Testis (tissue), 2 donors: ENCODE results near the gene CRISP1.

Source experiments
- POLR2A ChIP-seq: fragments of 450-650 bp; IDR thresholded peaks from one replicate; pipeline ENCODE4 v1.6.1; 2017; ENCODE audit warnings: antibody characterized with exemption, mild to moderate bottlenecking, moderate library complexity
- TF ChIP-seq, protein P1 (sequence below), 3 experiments: fragments of 450-650 bp in 2 of 3; fragments of 200-600 bp in 1 of 3; sonication (generic) in 1 of 3; IDR thresholded peaks; one replicate each; pipeline ENCODE4 v1.5.1; 2016 to 2019; ENCODE audit warnings: antibody characterized with exemption in 3 of 3, mild to moderate bottlenecking in 2 of 3, moderate library complexity in 1 of 3

DNA sequence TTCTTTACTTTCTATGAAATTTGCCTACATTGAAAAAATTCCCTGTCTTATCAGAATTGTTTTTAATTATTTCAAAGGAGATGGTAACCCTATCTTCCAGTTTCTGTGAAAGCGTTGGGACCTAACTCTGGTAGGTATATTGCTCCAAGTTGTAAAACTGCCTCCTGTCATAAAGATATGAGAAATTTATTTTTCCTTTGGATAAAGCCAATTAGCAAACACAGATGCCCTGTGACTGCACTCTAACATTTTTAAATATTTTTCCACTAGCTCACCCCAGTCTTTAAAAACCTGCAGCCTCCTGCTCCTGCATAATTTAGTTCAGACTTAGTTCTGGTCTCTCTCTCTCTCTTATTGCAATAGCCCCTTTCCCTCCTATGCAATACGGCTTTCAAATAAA, 39.0 kb upstream of the CRISP1 start:
- TF ChIP-seq POLR2A, result no peak
- TF ChIP-seq, protein P1, sequence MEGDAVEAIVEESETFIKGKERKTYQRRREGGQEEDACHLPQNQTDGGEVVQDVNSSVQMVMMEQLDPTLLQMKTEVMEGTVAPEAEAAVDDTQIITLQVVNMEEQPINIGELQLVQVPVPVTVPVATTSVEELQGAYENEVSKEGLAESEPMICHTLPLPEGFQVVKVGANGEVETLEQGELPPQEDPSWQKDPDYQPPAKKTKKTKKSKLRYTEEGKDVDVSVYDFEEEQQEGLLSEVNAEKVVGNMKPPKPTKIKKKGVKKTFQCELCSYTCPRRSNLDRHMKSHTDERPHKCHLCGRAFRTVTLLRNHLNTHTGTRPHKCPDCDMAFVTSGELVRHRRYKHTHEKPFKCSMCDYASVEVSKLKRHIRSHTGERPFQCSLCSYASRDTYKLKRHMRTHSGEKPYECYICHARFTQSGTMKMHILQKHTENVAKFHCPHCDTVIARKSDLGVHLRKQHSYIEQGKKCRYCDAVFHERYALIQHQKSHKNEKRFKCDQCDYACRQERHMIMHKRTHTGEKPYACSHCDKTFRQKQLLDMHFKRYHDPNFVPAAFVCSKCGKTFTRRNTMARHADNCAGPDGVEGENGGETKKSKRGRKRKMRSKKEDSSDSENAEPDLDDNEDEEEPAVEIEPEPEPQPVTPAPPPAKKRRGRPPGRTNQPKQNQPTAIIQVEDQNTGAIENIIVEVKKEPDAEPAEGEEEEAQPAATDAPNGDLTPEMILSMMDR (IDR thresholded peaks at IDR 0.05), result no peak
